B cell (primary cell): ENCODE measurements around the gene METTL21C. TPM values are rescaled to one million over a fixed set of nuclear protein-coding genes. Genes with fewer than 3 reads are reported as not detected.

Experiments
- ATAC-seq: fragments of 200-7000 bp; cut with Tn5 transposase; one replicate; pipeline ENCODE4 v1.10.0; 2021; ENCODE audit warnings: low read depth, mild to moderate bottlenecking, moderate number of reproducible peaks, moderate library complexity
- CTCF ChIA-PET: fragments of 350-600 bp; sonication (Branson Sonifier 250); formaldehyde crosslinking; loops from one replicate; lab custom pipeline; 2021; ENCODE audit warnings: antibody characterized with exemption, inconsistent platforms; lab: Charles Lee
- POLR2A ChIA-PET: fragments of 350-600 bp; sonication (Branson Sonifier 250); formaldehyde crosslinking; loops from one replicate; lab custom pipeline; 2021; ENCODE audit warnings: antibody characterized with exemption; lab: Charles Lee
- DNase-seq: peaks from one replicate; pipeline ENCODE4 v3.0.0; 2013
- H2AFZ ChIP-seq: 2 replicates; pipeline ENCODE4 v1.6.1; 2012; ENCODE audit warnings: mild to moderate bottlenecking, low read depth, low read length; ENCODE audit not compliant: insufficient read depth, poor library complexity, severe bottlenecking
- H3K27ac ChIP-seq, 2 donors: 1 replicate in 1 of 2; 2 replicates in 1 of 2; pipeline ENCODE4 v1.5.1; 2012 to 2013; ENCODE audit warnings: low read length in 2 of 2, mild to moderate bottlenecking in 2 of 2, moderate library complexity in 1 of 2
- H3K27me3 ChIP-seq, 4 experiments: fragments of 200-600 bp in 1 of 4; sonication (generic) in 1 of 4; replicated peaks in 1 of 4; 1 replicate in 2 of 4; 2 replicates in 2 of 4; pipeline versions ENCODE4 v1.6.1 to v1.7.0; 2013 to 2016; ENCODE audit warnings: low read length in 3 of 4, mild to moderate bottlenecking in 2 of 4, mixed read lengths in 1 of 4, moderate library complexity in 1 of 4; ENCODE audit not compliant: insufficient read depth in 4 of 4, control insufficient read depth in 3 of 4; ENCODE audit errors: control extremely low read depth in 1 of 4
- H3K36me3 ChIP-seq, 2 experiments: replicated peaks in 1 of 2; 1 replicate in 1 of 2; 2 replicates in 1 of 2; pipeline versions ENCODE4 v1.6.1 to v1.7.1; 2013; ENCODE audit warnings: low read length in 1 of 2; ENCODE audit not compliant: insufficient read depth in 2 of 2, control insufficient read depth in 1 of 2; ENCODE audit errors: control extremely low read depth in 1 of 2, extremely low read depth in 1 of 2
- H3K4me1 ChIP-seq, 2 donors: fragments of 200-600 bp in 1 of 2; sonication (generic) in 1 of 2; 1 replicate in 1 of 2; 2 replicates in 1 of 2; pipeline versions ENCODE4 v1.5.1 to v1.6.1; 2013 to 2017; ENCODE audit warnings: low read length in 2 of 2; ENCODE audit not compliant: control insufficient read depth in 2 of 2, insufficient read depth in 2 of 2
- H3K4me2 ChIP-seq: replicated peaks from 2 replicates; pipeline ENCODE3; 2012; ENCODE audit warnings: mild to moderate bottlenecking, low read depth, low read length; ENCODE audit not compliant: poor library complexity, severe bottlenecking
- H3K4me3 ChIP-seq, 5 experiments: fragments of 200-600 bp in 1 of 5; sonication (generic) in 1 of 5; 1 replicate in 3 of 5; 2 replicates in 2 of 5; pipeline versions ENCODE4 v1.5.1 to v1.7.0; 2011 to 2016; ENCODE audit warnings: low read length in 4 of 5, mild to moderate bottlenecking in 4 of 5, low read depth in 2 of 5, control low read depth in 1 of 5, moderate library complexity in 1 of 5; ENCODE audit not compliant: insufficient read depth in 1 of 5; ENCODE audit errors: control extremely low read depth in 1 of 5, extremely low read depth in 1 of 5
- H3K79me2 ChIP-seq: fragments of 200-600 bp; sonication (generic); one replicate; pipeline ENCODE4 v1.6.0; 2016; ENCODE audit warnings: low read length; ENCODE audit not compliant: control insufficient read depth, insufficient read depth
- H3K9ac ChIP-seq: fragments of 200-600 bp; sonication (generic); 2 replicates; pipeline ENCODE4 v1.6.1; 2017; ENCODE audit warnings: mild to moderate bottlenecking, low read length, moderate library complexity
- H3K9me3 ChIP-seq, 3 donors: one replicate each; pipeline versions ENCODE4 v1.6.1 to v1.7.1; 2013; ENCODE audit warnings: low read length in 2 of 3; ENCODE audit not compliant: control insufficient read depth in 2 of 3, insufficient read depth in 1 of 3; ENCODE audit errors: control extremely low read depth in 1 of 3
- H4K20me1 ChIP-seq: 2 replicates; pipeline ENCODE4 v1.6.0; 2012; ENCODE audit warnings: mild to moderate bottlenecking, low read length; ENCODE audit not compliant: insufficient read depth, control insufficient read depth, poor library complexity, severe bottlenecking
- H3K27ac Mint-ChIP-seq: one replicate; pipeline ENCODE4 v1.8.0; 2021; ENCODE audit warnings: mixed read lengths
- H3K27me3 Mint-ChIP-seq: one replicate; pipeline ENCODE4 v1.8.0; 2021; ENCODE audit warnings: mixed read lengths
- H3K4me1 Mint-ChIP-seq: one replicate; pipeline ENCODE4 v1.8.0; 2021; ENCODE audit warnings: mixed read lengths
- H3K4me3 Mint-ChIP-seq: one replicate; pipeline ENCODE4 v1.8.0; 2021; ENCODE audit warnings: mixed read lengths
- H3K9me3 Mint-ChIP-seq: one replicate; pipeline ENCODE4 v1.8.0; 2022; ENCODE audit warnings: mixed read lengths; ENCODE audit not compliant: insufficient read depth
- EZH2 ChIP-seq: IDR thresholded peaks from 2 replicates; pipeline ENCODE4 v1.6.1; 2012; ENCODE audit warnings: borderline replicate concordance, low read depth, mild to moderate bottlenecking, moderate library complexity, low read length; ENCODE audit not compliant: insufficient read depth, poor library complexity, severe bottlenecking
- WGBS: methylation state at CpG from one replicate; pipeline ENCODE4 v1.1.5; 2013; ENCODE audit warnings: missing lambda C conversion rate; ENCODE audit not compliant: insufficient coverage; 5-methylcytosine and 5-hydroxymethylcytosine counted together
- intact Hi-C: fragments of 100-400 bp; cut with micrococcal nuclease; formaldehyde crosslinking; loops from one replicate; pipeline ENCODE4 v1.10.0; 2022
- polyA plus RNA-seq: library from polyadenylated mRNA; depleted of rRNA; stranded (reverse); fragments of >200 nt; gene quantifications from 2 replicates; pipeline ENCODE4 v1.2.3, GENCODE V29; 2012
- total RNA-seq, 2 donors: library from RNA; stranded (reverse); fragments of 120-200 nt in 1 of 2; gene quantifications; 1 replicate in 1 of 2; 2 replicates in 1 of 2; pipeline versions ENCODE4 v1.2.3 to v1.2.4, GENCODE V29; 2013 to 2022
- TF ChIP-seq, protein P1 (sequence below): fragments of 200-600 bp; IDR thresholded peaks from one replicate; pipeline ENCODE4 v1.8.0; 2022; ENCODE audit warnings: antibody characterized with exemption, mild to moderate bottlenecking

Gene METTL21C
- total and polyA plus RNA-seq, 2 donors (not counting 1 experiment from before 2014, with no cell fraction given), result not detected

GRCh38 chr13:102704238-102705058 lies 9.6 kb upstream of the METTL21C start:
- peaks cover 10% of the 10 kb centered on the region for H3K27me3 Mint-ChIP-seq
- H3K4me2 ChIP-seq, result no peak overlapping the region
- no peaks in the 10 kb centered on the region for H3K4me1 Mint-ChIP-seq

DNA sequence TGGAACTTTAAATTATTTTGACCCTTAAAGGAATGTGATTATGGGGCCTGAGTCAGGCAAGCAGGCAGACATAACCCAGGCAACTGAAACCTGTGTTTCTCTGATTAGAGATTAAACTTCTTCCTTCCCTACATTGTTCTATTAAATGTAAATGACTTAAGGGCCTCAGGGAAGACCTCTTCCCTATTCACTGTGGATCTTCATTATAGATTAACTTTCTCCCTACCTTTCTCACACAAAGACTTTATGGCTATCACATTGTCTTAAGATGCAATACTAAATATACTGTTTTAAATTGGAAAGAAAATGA lies 8.8 kb upstream of the METTL21C start:
- Histone ChIP-seq H4K20me1 (no peaks in the 10 kb centered on the region), H3K4me1 (no peaks in the 10 kb centered on the region), H3K4me2 (no peak overlapping the region), H3K4me3 (no peak overlapping the region), H3K36me3 (no peaks in the 10 kb centered on the region), H3K9ac (no peak overlapping the region), H3K9me3 (peaks cover 0 to 6% (median 0%) of the 10 kb centered on the region in 3 donors), H3K79me2 (no peaks in the 10 kb centered on the region), H3K27me3 (peaks cover 0 to 2% (median 0%) of the 10 kb centered on the region in 4 experiments), H2AFZ (no peak overlapping the region), H3K27ac (no peak overlapping the region)
- H3K4me1 Mint-ChIP-seq, result no peaks in the 10 kb centered on the region
- H3K9me3 Mint-ChIP-seq, result peaks cover under 1% of the 10 kb centered on the region
- POLR2A ChIA-PET, result no interaction called here
- H3K27me3 Mint-ChIP-seq, result peaks cover 14% of the 10 kb centered on the region
- CTCF ChIA-PET, result no interaction called here
- no peak overlapping the region for H3K4me3 Mint-ChIP-seq
- TF ChIP-seq, protein P1, sequence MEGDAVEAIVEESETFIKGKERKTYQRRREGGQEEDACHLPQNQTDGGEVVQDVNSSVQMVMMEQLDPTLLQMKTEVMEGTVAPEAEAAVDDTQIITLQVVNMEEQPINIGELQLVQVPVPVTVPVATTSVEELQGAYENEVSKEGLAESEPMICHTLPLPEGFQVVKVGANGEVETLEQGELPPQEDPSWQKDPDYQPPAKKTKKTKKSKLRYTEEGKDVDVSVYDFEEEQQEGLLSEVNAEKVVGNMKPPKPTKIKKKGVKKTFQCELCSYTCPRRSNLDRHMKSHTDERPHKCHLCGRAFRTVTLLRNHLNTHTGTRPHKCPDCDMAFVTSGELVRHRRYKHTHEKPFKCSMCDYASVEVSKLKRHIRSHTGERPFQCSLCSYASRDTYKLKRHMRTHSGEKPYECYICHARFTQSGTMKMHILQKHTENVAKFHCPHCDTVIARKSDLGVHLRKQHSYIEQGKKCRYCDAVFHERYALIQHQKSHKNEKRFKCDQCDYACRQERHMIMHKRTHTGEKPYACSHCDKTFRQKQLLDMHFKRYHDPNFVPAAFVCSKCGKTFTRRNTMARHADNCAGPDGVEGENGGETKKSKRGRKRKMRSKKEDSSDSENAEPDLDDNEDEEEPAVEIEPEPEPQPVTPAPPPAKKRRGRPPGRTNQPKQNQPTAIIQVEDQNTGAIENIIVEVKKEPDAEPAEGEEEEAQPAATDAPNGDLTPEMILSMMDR, result no peak
- no peak for TF ChIP-seq EZH2
- DNase-seq, result no peak
- H3K27ac Mint-ChIP-seq, result no peak overlapping the region
- no peak for ATAC-seq
- intact Hi-C loops, result no loop called here

More at GRCh38 chr13:102704238-102705058, 9.6 kb upstream of the METTL21C start:
- Mint-ChIP-seq H3K27ac (no peak overlapping the region), H3K4me3 (no peak overlapping the region), H3K9me3 (peaks cover 4% of the 10 kb centered on the region)
- H2AFZ ChIP-seq, result no peak overlapping the region
- DNase-seq (no peak), ATAC-seq (no peak)
- no peaks in the 10 kb centered on the region for H3K79me2 ChIP-seq
- H3K9me3 ChIP-seq, result peaks cover 0 to 4% (median 2%) of the 10 kb centered on the region in 3 donors
- H3K27me3 ChIP-seq, result no peaks in the 10 kb centered on the region
- H3K9ac ChIP-seq, result no peak overlapping the region
- no peaks in the 10 kb centered on the region for H3K4me1 ChIP-seq
- H4K20me1 ChIP-seq, result no peaks in the 10 kb centered on the region
- no peak overlapping the region for H3K4me3 ChIP-seq
- no peaks in the 10 kb centered on the region for H3K36me3 ChIP-seq
- WGBS, result 85% methylated on average over 2 of the region's 6 CpGs
- intact Hi-C loops, result no loop called here
- POLR2A ChIA-PET, result no interaction called here
- TF ChIP-seq, protein P1, result no peak
- TF ChIP-seq EZH2, result no peak
- H3K27ac ChIP-seq, result no peak overlapping the region
- CTCF ChIA-PET, result no interaction called here
